GM21576 (cell line): Measurements from ENCODE around the gene ALG13.
"Not testable (repeated sequence)": the region's sequence is repeated elsewhere in the genome, so short reads cannot be mapped to it uniquely, and the experiment has no call there.

Source experiments
- ATAC-seq: cut with Tn5 transposase; IDR thresholded peaks from one replicate; pipeline ENCODE4 v1.9.1; 2021; ENCODE audit warnings: mild to moderate bottlenecking, moderate library complexity; ENCODE audit not compliant: unreplicated experiment

Gene ALG13

GRCh38 chrX:111756486-111756885 lies 75.5 kb downstream of the ALG13 start:
- no peak for ATAC-seq

- no peak for ATAC-seq
Measured at GRCh38 chrX:111759686-111760085, 78.7 kb downstream of the ALG13 start.

GRCh38 chrX:111761578-111762135 lies 80.7 kb downstream of the ALG13 start:
- no peak for ATAC-seq

- ATAC-seq: no peak
Measured at GRCh38 chrX:111778591-111778990, 97.6 kb downstream of the ALG13 start.

- ATAC-seq: no peak
Measured at GRCh38 chrX:111779582-111779981, 98.6 kb downstream of the ALG13 start.

- ATAC-seq: no peak
Measured at GRCh38 chrX:111784667-111785066, 103.7 kb downstream of the ALG13 start.

- not testable (repeated sequence) for ATAC-seq
Measured at GRCh38 chrX:111790054-111790453, 109.1 kb downstream of the ALG13 start.
